GM19468 (cell line): ENCODE data around the gene KRR1.
"Not testable (repeated sequence)": the region's sequence is repeated elsewhere in the genome, so short reads cannot be mapped to it uniquely, and the experiment has no call there.

ENCODE experiments used
- ATAC-seq: cut with Tn5 transposase; IDR thresholded peaks from one replicate; pipeline ENCODE4 v1.9.1; 2021; ENCODE audit warnings: mild to moderate bottlenecking, moderate library complexity, moderate number of reproducible peaks; ENCODE audit not compliant: unreplicated experiment; ENCODE audit errors: extremely low read depth

KRR1 gene

GRCh38 chr12:75526655-75527511 lies 15.5 kb upstream of the KRR1 start:
- ATAC-seq: peak; percentile 82

- ATAC-seq: no peak
These were observed 13.9 kb upstream of the KRR1 start for GRCh38 chr12:75525263-75525662.

DNA sequence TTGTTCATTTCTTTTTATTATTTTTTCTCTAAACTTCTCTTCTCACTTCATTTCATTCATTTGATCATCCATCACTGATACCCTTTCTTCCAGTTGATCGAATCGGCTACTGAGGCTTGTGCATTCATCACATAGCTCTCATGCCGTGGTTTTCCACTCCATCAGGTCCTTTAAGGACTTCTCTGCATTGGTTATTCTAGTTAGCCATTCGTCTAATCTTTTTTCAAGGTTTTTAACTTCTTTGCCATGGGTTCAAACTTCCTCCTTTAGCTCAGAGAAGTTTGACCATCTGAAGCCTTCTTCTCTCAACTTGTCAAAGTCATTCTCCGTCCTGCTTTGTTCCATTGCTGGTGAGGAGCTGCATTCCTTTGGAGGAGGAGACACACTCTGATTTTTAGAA lies 10.7 kb upstream of the KRR1 start:
- not testable (repeated sequence) for ATAC-seq

DNA sequence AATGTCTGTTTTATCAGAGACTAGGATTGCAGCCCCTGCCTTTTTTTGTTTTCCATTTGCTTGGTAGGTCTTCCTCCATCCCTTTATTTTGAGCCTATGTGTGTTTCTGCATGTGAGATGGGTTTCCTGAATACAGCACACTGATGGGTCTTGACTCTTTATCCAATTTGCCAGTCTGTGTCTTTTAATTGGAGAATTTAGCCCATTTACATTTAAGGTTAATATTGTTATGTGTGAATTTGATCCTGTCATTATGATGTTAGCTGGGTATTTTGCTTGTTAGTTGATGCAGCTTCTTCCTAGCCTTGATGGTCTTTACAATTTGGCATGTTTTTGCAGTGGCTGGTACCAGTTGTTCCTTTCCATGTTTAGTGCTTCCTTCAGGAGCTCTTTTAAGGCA lies 9.8 kb upstream of the KRR1 start:
- not testable (repeated sequence) for ATAC-seq

GRCh38 chr12:75509621-75510020 lies 1.8 kb downstream of the KRR1 start:
- no peak for ATAC-seq

DNA sequence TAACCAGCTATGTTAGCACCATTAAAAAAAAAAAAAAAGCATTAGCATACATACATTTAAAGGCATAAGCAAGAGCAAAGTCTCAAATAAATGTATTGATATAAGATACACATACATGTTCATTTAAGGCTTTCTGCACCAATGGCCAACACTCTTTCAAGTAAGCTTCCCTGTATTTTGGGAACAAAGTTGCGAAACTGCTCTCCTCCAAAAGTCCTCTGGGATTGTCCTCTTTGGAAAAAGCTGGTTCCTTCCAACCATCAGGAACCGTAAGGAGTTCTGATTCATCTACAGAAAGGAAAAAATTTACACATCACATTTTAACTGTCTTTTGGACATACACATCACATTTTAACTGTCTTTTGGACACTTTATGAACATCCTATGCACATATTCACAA lies 3.2 kb downstream of the KRR1 start:
- no peak for ATAC-seq

- ATAC-seq: no peak
These were observed 4.3 kb downstream of the KRR1 start for GRCh38 chr12:75507086-75507485.

GRCh38 chr12:75505706-75506312 lies 5.6 kb downstream of the KRR1 start:
- ATAC-seq: peak; percentile 41

DNA sequence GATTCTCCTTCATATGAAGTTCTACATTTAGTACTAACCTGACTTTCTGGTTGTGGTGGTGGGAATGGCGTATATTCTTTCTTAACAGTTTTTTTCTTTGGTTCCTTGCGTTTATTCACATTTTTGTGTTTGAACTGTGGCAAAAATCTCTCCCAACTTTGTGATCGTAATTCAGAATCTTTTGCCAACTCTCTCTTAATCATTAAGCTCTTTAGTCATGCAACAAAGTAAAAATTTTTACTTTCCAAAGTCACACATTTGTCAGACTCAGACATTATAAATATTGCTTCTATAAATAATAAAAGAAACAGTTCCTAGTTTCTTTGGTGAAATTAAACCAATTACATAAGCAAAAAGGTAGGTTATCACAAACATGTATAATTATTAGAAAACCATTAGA lies 7.5 kb downstream of the KRR1 start:
- no peak for ATAC-seq

GRCh38 chr12:75503459-75503858 lies 8.0 kb downstream of the KRR1 start:
- ATAC-seq: no peak

DNA sequence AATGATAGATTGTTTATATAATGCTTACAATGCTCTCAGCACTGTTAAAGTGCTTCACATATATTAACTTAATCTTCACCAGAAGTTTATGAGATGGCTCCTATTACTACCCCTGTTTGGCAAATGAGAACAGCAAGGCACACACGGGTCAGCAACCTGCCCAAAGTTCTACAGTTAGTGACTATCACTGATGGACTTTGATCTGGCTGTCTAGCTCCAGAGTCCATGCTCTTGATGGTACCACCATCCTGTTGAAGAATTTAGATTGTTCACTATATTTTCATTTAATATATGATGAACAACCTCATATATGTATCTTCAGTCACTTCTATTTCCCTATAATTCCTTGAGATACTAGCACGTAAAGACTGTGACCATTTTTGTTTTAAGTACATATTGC lies 20.2 kb downstream of the KRR1 start:
- ATAC-seq: no peak

- ATAC-seq: no peak
These were observed 21.7 kb downstream of the KRR1 start for GRCh38 chr12:75489613-75490210.

DNA sequence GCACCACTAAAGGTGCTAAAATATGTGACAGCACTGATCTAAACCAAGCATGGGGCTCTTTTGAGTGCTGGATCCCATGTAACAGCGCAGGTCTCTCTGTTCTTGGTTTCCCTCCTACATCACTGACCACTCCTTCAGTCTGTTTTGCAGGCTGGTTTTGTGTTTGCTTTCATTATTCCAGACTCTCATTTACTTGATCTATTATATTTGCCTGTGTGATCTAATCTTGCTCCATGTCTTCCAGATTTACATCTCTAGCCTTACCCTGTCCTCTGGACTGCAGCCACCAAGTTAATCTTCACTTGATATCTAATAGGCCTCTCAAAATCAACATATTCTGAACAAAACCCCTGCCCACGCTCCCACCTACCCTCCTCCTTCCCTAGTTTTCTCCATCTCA lies 22.2 kb downstream of the KRR1 start:
- no peak for ATAC-seq

DNA sequence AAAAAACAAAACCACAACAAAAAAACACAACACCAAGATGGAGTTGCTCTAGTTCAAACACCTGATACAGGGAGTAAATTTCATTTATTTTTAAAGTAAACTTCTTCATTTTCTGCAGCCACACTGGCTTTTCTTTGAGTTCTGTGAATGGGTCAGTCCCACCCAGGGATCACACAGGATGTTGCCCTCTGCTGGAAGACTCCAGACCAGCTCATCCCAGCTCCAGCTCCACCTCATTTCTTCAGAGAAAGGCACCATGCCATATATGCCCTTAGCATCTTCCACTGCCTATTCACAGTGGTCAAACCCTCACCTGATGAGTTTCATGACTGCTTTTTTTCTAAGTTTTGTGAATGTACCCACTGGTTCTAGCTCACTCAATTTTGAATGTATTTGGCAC lies 22.9 kb downstream of the KRR1 start:
- ATAC-seq: peak; percentile 43

DNA sequence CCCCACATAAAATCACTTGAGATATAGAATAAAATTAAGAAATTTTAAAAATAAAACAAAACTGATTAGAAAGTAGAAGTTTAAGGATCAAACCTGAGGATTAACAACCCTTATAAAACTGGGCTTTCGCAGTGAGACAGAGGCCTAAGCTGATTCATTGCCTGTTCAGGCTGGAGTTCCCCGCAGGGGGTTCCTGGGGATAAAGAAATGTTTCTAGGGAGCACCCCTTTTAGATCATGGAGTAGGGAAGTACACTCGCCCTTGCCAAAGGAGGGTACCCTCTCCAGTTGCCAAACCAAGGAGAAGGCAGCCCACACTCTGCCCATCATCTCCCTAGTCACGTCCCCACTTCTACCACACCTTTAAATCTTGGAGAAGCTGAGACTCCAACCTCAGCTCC lies 24.1 kb downstream of the KRR1 start:
- ATAC-seq: no peak

DNA sequence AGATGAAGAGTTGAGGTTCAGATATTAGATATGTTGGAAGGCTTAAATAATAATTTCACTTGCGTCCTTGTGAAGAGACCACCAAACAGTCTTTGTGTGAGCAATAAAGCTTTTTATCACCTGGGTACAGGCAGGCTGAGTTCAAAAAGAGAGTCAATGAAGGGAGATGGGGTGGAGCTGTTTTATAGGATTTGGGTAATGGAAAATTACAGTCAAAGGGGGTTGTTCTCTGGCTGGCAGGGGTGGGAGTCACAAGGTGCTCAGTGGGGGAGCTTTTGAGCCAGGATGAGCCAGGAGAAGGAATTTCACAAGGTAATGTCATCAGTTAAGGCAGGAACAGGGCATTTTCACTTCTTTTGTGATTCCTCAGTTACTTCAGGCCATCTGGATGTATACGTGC lies 27.0 kb downstream of the KRR1 start:
- ATAC-seq: not testable (repeated sequence)

GRCh38 chr12:75483431-75483830 lies 28.0 kb downstream of the KRR1 start:
- no peak for ATAC-seq

GRCh38 chr12:75482646-75483045 lies 28.8 kb downstream of the KRR1 start:
- no peak for ATAC-seq

DNA sequence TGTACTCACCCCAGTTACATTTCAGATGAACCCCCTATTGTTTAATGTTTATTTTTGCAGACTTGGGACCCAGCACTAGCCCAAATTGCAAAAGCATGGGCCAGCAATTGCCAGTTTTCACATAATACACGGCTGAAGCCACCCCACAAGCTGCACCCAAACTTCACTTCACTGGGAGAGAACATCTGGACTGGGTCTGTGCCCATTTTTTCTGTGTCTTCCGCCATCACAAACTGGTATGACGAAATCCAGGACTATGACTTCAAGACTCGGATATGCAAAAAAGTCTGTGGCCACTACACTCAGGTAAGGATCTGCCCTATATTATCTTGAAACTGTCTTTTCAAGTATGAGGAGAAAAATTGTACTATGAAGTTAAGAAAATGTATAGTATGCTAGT lies 29.6 kb downstream of the KRR1 start:
- no peak for ATAC-seq

DNA sequence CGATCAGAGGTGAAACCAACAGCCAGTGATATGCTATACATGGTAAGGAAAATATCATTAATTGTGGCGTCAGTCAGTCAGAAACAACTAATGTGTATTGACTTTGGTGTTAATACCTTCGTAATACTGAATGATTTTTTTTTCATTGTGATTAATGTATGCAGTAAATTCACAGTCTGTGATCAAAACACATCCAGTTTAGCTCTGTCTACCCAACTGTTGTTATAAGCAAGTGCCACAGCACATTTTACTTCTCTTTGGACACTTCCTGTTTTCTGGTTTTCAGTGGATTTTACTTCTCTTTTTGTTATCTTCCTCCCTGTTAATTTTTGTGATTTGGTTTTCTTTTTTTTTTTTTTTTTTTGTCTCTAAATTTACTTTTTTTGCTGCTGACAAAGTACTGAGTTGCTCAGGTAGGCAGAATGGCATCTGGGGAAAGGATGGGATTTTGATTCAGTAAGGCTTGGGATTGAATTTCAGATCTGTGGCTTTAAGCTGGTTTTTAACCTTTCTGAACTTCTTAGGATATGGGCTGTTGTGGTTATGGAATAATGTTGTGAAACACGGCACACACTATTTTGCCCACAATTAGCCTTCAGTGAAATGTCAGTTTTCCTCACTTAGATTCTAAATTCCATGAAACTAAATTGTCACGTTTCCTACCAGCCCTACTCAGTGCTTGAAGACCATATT lies 30.2 kb downstream of the KRR1 start:
- ATAC-seq: peak; percentile 7

- peak; percentile 94 for ATAC-seq
These were observed 30.9 kb downstream of the KRR1 start, which contains the start of gene GLIPR1 for GRCh38 chr12:75480469-75480949. Gene GLIPR1 (plus strand): TSS chr12:75480755. CDS start chr12:75480881, 126 bp downstream.
